ENCODE data around the gene PTPRT. TPM values are rescaled to one million over a fixed set of nuclear protein-coding genes. Genes with fewer than 3 reads are reported as not detected.

The PTPRT gene
- total RNA-seq, 2 experiments from 2014 or later: not detected

GRCh38 chr20:42742926-42743325 is 446.8 kb downstream of the PTPRT start:
- DNase-seq (no peak), ATAC-seq (no peak)
- no peak for TF ChIP-seq CTCF (IDR thresholded peaks at IDR 0.05)
- intact Hi-C loops (cut with micrococcal nuclease): no loop called here
- H3K9me3 Mint-ChIP-seq: peaks cover 5% of the 10 kb centered on the region
- no peak overlapping the region for H3K27ac Mint-ChIP-seq
- no peaks in the 10 kb centered on the region for H3K27me3 Mint-ChIP-seq
- no peaks in the 10 kb centered on the region for H3K36me3 Mint-ChIP-seq (ENCODE audit: low read depth)
- POLR2A ChIA-PET: no interaction called here
- CTCF ChIA-PET: no interaction called here
- no peaks in the 10 kb centered on the region for H3K4me1 Mint-ChIP-seq (ENCODE audit: low read depth)
- H3K4me3 Mint-ChIP-seq: no peak overlapping the region

DNA sequence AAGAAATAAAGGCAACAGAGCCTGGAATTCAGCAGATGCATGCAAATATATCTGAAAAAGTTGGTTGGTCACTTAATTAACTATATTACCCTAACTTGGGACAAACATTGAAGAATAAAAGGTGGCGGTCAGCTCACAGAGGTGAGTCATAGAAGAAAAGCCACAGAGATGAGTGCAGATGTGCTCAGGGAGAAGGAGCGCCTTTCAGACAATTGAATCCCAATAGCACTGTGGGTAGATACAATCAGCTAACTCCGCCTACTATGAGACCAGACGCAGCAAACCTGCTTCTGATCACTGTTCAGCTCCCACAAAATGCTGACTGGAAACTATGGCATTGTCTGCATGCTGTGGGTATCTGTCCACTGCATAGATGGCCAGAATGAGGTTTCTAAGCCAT is 447.8 kb downstream of the PTPRT start:
- Mint-ChIP-seq H3K36me3 (ENCODE audit: low read depth) (no peaks in the 10 kb centered on the region), H3K27ac (no peak overlapping the region), H3K4me1 (ENCODE audit: low read depth) (no peaks in the 10 kb centered on the region), H3K4me3 (no peak overlapping the region), H3K9me3 (peaks cover 7% of the 10 kb centered on the region), H3K27me3 (no peaks in the 10 kb centered on the region)
- no peak for TF ChIP-seq CTCF (IDR thresholded peaks at IDR 0.05)
- intact Hi-C loops (cut with micrococcal nuclease): no loop called here
- no peak for ATAC-seq
- ChIA-PET CTCF (no interaction called here), POLR2A (no interaction called here)
- no peak for DNase-seq

GRCh38 chr20:42740226-42740870 is 449.4 kb downstream of the PTPRT start:
- no peak for ATAC-seq
- Mint-ChIP-seq H3K4me3 (no peak overlapping the region), H3K27me3 (no peaks in the 10 kb centered on the region), H3K9me3 (peaks cover 7% of the 10 kb centered on the region), H3K27ac (no peak overlapping the region), H3K4me1 (ENCODE audit: low read depth) (no peaks in the 10 kb centered on the region), H3K36me3 (ENCODE audit: low read depth) (no peaks in the 10 kb centered on the region)
- TF ChIP-seq CTCF (IDR thresholded peaks at IDR 0.05): no peak
- ChIA-PET POLR2A (no interaction called here), CTCF (no interaction called here)
- no peak for DNase-seq
- intact Hi-C loops (cut with micrococcal nuclease): no loop called here

DNA sequence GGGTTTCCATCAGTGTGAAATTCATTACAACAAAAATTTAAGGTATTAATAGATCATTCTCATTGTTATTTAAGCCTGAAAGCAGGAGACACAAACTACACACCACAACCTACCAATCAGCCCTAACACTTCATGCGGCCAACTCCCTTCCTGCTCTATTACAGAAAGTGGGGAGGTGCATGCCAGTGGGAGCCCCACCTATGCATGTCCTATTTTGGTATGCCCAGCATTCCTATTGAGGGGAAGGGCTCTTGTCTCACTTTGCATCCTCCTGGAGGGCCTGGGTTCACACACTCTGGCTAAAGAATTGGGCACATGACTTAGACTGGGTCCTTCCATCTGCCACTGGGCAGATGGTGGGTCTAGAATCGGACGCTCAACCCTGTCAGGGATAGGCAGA is 450.0 kb downstream of the PTPRT start:
- POLR2A ChIA-PET: no interaction called here
- no peak overlapping the region for H3K4me3 Mint-ChIP-seq

DNA sequence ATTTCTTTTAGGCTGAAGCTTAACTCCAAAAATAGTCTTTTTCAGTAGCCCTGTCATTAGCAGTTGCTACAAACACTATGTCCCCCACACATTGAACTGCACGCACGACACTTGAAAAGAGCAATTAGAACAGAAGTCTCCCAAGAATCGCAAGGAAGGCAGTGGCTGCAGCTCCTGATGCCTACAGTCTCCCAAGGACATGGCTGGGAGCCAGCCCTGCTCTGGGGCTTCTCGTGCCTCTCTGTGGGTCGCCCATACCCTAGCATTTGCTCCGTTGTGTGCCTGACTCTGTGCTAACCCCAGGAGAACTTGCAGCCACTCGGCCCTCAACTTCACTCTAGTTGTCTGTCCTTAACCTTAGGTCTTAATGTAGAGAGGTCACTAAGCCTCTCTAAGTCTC is 454.2 kb downstream of the PTPRT start:
- no peak for TF ChIP-seq CTCF (IDR thresholded peaks at IDR 0.05)

More for the DNA sequence above, 450.0 kb downstream of the PTPRT start:
- Mint-ChIP-seq H3K9me3 (peaks cover 7% of the 10 kb centered on the region), H3K36me3 (ENCODE audit: low read depth) (no peaks in the 10 kb centered on the region), H3K27ac (no peak overlapping the region), H3K4me1 (ENCODE audit: low read depth) (no peaks in the 10 kb centered on the region), H3K27me3 (no peaks in the 10 kb centered on the region)
- DNase-seq (no peak), ATAC-seq (no peak)
- intact Hi-C loops (cut with micrococcal nuclease): no loop called here
- TF ChIP-seq CTCF (IDR thresholded peaks at IDR 0.05): no peak
- CTCF ChIA-PET: no interaction called here

More for the DNA sequence above, 454.2 kb downstream of the PTPRT start:
- no peaks in the 10 kb centered on the region for H3K4me1 Mint-ChIP-seq (ENCODE audit: low read depth)
- POLR2A ChIA-PET: no interaction called here
- H3K36me3 Mint-ChIP-seq (ENCODE audit: low read depth): no peaks in the 10 kb centered on the region
- CTCF ChIA-PET: no interaction called here
- no peak overlapping the region for H3K27ac Mint-ChIP-seq
- no peak overlapping the region for H3K4me3 Mint-ChIP-seq
- intact Hi-C loops (cut with micrococcal nuclease): no loop called here
- DNase-seq (no peak), ATAC-seq (no peak)
- H3K9me3 Mint-ChIP-seq: peaks cover 5% of the 10 kb centered on the region
- no peaks in the 10 kb centered on the region for H3K27me3 Mint-ChIP-seq

Measured in activated CD8-positive, alpha-beta T cell treated with anti-CD3 and anti-CD28 coated beads for 36 hours (primary cell).